Activated T-cell treated with anti-CD3 and anti-CD28 coated beads, Interleukin-2, amount 50 U/mL, for 72 hours (primary cell): ENCODE results near the gene POLR2M. TPM values are rescaled to one million over a fixed set of nuclear protein-coding genes. Genes with fewer than 3 reads are reported as not detected.

Experiments used
- ATAC-seq, 2 donors: fragments of 150-1000 bp; cut with Tn5 transposase; replicated peaks in 1 of 2; 2 replicates each; pipeline ENCODE4 v1.10.0; 2021; ENCODE audit warnings: moderate library complexity in 2 of 2, mild to moderate bottlenecking in 1 of 2
- DNase-seq, 2 donors: peaks; one replicate each; pipeline ENCODE4 v3.0.0; 2021 to 2022; ENCODE audit warnings: mixed read lengths in 1 of 2
- H3K27ac Mint-ChIP-seq: one replicate; pipeline ENCODE4 v1.8.0; 2022; ENCODE audit warnings: mild to moderate bottlenecking, moderate library complexity, mixed read lengths
- H3K27me3 Mint-ChIP-seq: one replicate; pipeline ENCODE4 v1.8.0; 2022; ENCODE audit warnings: low read depth, mixed read lengths
- H3K36me3 Mint-ChIP-seq, 2 donors: one replicate each; pipeline ENCODE4 v1.8.0; 2022; ENCODE audit warnings: mixed read lengths in 2 of 2, mild to moderate bottlenecking in 1 of 2; ENCODE audit not compliant: insufficient read depth in 2 of 2
- H3K4me1 Mint-ChIP-seq: one replicate; pipeline ENCODE4 v1.8.0; 2022; ENCODE audit warnings: low read depth, mixed read lengths
- H3K4me3 Mint-ChIP-seq, 2 donors: one replicate each; pipeline ENCODE4 v1.8.0; 2022; ENCODE audit warnings: mild to moderate bottlenecking in 2 of 2, mixed read lengths in 2 of 2, moderate library complexity in 2 of 2
- H3K9me3 Mint-ChIP-seq, 2 donors: one replicate each; pipeline ENCODE4 v1.8.0; 2022; ENCODE audit warnings: mixed read lengths in 2 of 2
- total RNA-seq, 2 donors: library from RNA; stranded (reverse); gene quantifications; one replicate each; pipeline ENCODE4 v1.2.3, GENCODE V29; 2022

Gene POLR2M
- total RNA-seq, 2 donors from 2014 or later = 67.1 to 87.9 TPM

DNA sequence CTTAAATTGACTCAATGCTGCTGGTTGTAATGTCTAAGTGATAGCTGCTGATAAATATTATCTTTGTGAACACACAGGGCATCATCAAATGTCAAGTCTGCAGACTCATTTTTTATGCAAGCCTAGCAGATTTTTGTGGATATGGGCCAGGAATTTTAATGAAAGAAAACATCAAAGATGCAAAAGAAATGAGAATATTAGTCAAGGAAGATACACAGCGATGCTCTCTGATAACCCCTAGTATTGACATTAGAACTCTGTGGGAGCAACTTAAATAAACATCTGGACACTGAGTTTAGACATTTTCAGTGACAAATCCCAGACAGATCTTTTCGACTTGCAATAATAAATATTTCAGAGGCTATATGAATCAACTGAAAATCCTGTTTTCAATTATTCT lies 28.3 kb downstream of the POLR2M start:
- no peak overlapping the region for H3K4me3 Mint-ChIP-seq
- ATAC-seq (no peak), DNase-seq (no peak)
- peaks cover 0 to 5% of the 10 kb centered on the region in 2 donors for H3K36me3 Mint-ChIP-seq
- H3K9me3 Mint-ChIP-seq = peaks cover 0 to 2% of the 10 kb centered on the region in 2 donors
- peaks cover 5% of the 10 kb centered on the region for H3K4me1 Mint-ChIP-seq
- H3K27me3 Mint-ChIP-seq = no peaks in the 10 kb centered on the region
- no peak overlapping the region for H3K27ac Mint-ChIP-seq

DNA sequence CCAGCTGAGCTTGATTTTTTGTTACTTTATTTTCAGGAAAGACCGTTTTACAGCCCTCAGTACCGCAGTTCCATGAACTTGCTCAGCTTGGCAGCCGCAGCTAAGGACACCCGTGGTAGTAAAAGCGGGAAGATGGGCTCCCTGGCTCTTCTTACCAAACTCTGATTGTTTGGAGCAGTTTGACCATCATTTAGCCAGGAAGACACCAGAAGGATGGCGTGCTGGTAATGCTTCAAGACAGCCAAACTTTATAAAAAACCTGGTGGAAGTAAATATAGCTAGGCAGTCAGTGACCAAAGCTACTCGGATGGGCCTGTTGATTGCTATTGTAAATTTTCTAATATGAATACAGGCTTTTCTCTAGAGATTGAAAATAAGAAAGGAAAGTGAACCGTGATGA lies 28.9 kb downstream of the POLR2M start:
- H3K4me3 Mint-ChIP-seq = no peak overlapping the region
- peaks cover 5% of the 10 kb centered on the region for H3K4me1 Mint-ChIP-seq
- no peak overlapping the region for H3K27ac Mint-ChIP-seq
- peaks cover 0 to 5% of the 10 kb centered on the region in 2 donors for H3K36me3 Mint-ChIP-seq
- ATAC-seq = no peak
- H3K27me3 Mint-ChIP-seq = no peaks in the 10 kb centered on the region
- no peak for DNase-seq
- H3K9me3 Mint-ChIP-seq = peaks cover 0 to 2% of the 10 kb centered on the region in 2 donors

DNA sequence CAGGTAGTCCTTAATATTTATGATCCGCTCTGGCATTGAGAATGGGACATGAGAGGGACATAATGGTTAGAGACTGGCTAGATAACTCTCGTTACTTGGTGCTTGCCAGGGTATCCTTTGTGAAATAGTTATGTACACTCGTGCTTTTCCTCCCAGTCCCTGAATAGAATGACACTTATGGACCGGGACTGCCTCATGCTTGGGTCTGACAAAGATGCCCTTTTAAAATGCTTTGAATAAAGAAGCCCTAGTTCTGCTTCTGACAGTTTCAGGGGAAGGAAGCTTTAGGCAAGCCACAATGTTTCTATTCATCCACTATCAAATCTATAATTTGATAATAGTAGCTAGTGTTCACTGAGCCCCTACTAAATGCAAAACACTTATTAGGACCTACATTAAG lies 29.4 kb downstream of the POLR2M start:
- ATAC-seq (no peak), DNase-seq (no peak)
- Mint-ChIP-seq H3K27me3 (no peaks in the 10 kb centered on the region), H3K9me3 (peaks cover 0 to 2% of the 10 kb centered on the region in 2 donors), H3K4me1 (peaks cover 5% of the 10 kb centered on the region), H3K4me3 (no peak overlapping the region), H3K36me3 (peaks cover 0 to 5% of the 10 kb centered on the region in 2 donors), H3K27ac (no peak overlapping the region)

DNA sequence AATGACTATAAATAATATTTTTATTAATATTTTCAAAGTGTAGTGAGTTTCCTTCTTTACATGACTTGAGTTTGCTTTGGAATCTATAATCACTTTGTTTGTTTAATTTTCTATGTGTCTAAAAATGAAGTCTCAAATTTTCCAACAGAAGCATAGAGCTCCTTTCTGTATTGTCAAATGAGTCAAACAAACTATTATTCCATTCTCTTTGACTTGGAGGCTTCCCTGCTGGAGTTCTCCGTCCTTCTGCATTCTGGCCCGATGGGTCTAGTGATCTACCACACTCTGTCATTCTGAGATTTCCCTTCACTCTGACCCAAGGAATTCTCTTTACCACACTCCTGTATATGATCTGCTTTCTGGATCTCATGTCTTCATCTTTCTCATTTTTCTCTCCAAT lies 30.1 kb downstream of the POLR2M start:
- Mint-ChIP-seq H3K27me3 (no peaks in the 10 kb centered on the region), H3K4me1 (peaks cover 5% of the 10 kb centered on the region)
- ATAC-seq = no peak

DNA sequence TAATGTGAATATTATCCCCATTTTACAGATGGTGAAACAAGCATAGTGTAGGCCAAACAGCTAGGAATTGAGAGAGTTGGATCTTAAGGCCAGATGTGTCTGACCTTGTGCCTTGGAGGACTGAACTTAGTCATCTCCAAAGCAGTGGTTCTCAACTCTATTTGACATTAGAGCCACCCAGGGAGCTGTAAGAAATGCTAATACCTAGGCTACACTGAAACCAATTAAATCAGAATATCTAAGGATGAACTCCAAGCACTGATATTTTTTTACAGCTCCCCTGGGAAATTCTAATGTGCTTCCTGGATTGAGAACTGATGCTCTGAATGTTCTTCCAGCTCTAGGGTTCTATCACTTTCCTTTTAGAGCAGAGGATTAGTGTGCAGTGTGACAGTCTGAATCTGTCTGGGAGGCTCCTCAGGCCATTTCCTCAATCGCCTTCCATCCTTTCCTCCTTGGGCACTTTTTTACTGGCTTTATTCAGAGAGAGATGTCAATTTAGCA lies 32.3 kb downstream of the POLR2M start:
- Mint-ChIP-seq H3K4me3 (no peak overlapping the region), H3K4me1 (peaks cover 5% of the 10 kb centered on the region), H3K9me3 (peaks cover 0 to 2% of the 10 kb centered on the region in 2 donors), H3K36me3 (peaks cover 0 to 5% of the 10 kb centered on the region in 2 donors), H3K27ac (no peak overlapping the region), H3K27me3 (no peaks in the 10 kb centered on the region)
- DNase-seq = no peak
- no peak for ATAC-seq

More for the DNA sequence above, 30.1 kb downstream of the POLR2M start:
- no peak overlapping the region for H3K27ac Mint-ChIP-seq
- H3K4me3 Mint-ChIP-seq = no peak overlapping the region
- no peak for DNase-seq
- peaks cover 0 to 5% of the 10 kb centered on the region in 2 donors for H3K36me3 Mint-ChIP-seq
- H3K9me3 Mint-ChIP-seq = peaks cover 0 to 2% of the 10 kb centered on the region in 2 donors

DNA sequence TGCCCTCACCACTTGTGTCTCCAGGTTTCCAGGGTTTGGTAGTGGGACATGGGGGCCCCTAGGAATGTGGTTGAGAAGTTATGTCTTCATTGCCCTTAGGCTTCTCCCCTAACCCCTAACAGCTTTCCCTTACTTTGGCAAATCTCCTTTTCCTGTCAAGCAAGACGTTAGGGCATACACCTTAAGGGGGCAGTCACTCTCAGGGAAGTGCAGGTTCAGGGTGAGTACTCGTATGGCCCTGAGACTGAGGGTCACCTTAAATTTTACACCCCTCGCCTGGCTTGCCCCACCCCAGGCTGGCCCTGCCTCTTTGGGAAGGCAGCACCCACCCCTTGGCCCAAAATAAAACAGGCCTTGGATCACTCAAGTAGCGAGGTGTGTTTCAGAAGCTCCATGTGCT lies 33.5 kb downstream of the POLR2M start:
- Mint-ChIP-seq H3K36me3 (peaks cover 0 to 5% of the 10 kb centered on the region in 2 donors), H3K4me1 (peaks cover 5% of the 10 kb centered on the region), H3K27ac (no peak overlapping the region), H3K9me3 (peaks cover 0 to 2% of the 10 kb centered on the region in 2 donors), H3K27me3 (no peaks in the 10 kb centered on the region), H3K4me3 (no peak overlapping the region)
- DNase-seq = no peak
- no peak for ATAC-seq

DNA sequence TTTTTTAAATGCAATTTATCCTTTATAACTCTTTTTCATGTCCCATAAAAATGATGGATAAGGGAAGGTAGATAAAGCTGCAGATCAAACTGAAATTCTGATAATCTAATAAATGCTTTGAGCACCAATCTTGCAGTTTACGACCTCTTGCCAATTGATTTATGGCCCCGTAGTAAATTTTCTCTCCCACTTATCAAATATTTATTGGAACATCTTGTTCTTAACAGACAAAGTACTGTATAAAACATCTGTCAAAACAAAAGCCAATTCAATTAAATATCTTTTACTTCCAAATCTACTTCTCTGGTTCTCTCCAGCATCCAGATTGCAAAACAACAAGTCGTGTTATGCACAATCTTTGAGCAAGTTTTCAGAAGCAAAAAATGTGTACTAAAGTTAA lies 34.6 kb downstream of the POLR2M start:
- Mint-ChIP-seq H3K27ac (no peak overlapping the region), H3K27me3 (no peaks in the 10 kb centered on the region), H3K9me3 (peaks cover 0 to 2% of the 10 kb centered on the region in 2 donors), H3K36me3 (peaks cover 0 to 5% of the 10 kb centered on the region in 2 donors), H3K4me3 (no peak overlapping the region), H3K4me1 (peaks cover 5% of the 10 kb centered on the region)
- ATAC-seq (no peak), DNase-seq (no peak)

DNA sequence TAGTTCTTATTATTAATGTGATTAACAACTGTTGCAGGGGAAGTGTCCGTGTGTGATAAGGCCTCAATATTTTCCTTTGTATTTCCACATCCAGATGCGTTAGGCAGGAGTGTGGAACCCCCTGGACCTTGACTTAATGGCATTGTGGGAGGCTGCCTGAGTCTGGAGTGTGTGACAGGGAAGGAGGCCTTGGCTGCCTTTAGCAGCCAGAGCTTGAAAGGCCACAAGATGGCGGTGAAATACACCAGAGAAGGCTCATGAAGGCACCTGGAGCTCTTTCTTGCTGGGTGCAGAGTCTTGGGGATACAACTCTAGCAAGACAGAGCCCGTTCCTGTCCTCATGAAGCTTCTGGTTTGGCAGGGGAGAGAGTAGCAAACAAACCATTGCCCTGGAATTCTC lies 36.9 kb downstream of the POLR2M start:
- Mint-ChIP-seq H3K27me3 (no peaks in the 10 kb centered on the region), H3K4me1 (no peaks in the 10 kb centered on the region), H3K27ac (no peak overlapping the region), H3K9me3 (no peaks in the 10 kb centered on the region), H3K36me3 (no peaks in the 10 kb centered on the region), H3K4me3 (no peak overlapping the region)
- DNase-seq (no peak), ATAC-seq (no peak)

DNA sequence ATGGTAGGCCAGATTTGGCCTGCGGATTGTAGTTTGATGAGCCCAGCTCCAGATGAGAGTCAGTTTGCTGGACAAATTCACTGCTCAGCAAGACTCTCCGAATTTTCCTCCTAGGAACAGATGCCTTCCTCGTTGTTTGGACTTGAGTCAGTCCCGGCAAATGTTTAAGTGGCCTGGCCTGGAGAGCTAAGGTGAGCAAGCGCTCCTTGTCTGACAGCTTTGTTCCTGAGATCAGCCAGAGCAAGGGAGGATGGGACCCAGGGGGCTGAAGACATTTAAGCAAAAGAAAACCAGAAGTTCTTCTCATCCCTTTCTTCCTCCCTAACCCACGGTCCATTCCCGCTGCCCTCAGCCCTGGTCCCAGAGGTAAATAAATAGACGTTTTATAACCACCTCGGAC lies 40.3 kb downstream of the POLR2M start:
- H3K9me3 Mint-ChIP-seq = no peaks in the 10 kb centered on the region
- ATAC-seq (no peak), DNase-seq (no peak)
- H3K27ac Mint-ChIP-seq = no peak overlapping the region
- peak overlapping the region in 1 of 2 donors; percentile 53 for H3K4me3 Mint-ChIP-seq
- no peaks in the 10 kb centered on the region for H3K4me1 Mint-ChIP-seq
- no peaks in the 10 kb centered on the region for H3K36me3 Mint-ChIP-seq
- no peaks in the 10 kb centered on the region for H3K27me3 Mint-ChIP-seq

DNA sequence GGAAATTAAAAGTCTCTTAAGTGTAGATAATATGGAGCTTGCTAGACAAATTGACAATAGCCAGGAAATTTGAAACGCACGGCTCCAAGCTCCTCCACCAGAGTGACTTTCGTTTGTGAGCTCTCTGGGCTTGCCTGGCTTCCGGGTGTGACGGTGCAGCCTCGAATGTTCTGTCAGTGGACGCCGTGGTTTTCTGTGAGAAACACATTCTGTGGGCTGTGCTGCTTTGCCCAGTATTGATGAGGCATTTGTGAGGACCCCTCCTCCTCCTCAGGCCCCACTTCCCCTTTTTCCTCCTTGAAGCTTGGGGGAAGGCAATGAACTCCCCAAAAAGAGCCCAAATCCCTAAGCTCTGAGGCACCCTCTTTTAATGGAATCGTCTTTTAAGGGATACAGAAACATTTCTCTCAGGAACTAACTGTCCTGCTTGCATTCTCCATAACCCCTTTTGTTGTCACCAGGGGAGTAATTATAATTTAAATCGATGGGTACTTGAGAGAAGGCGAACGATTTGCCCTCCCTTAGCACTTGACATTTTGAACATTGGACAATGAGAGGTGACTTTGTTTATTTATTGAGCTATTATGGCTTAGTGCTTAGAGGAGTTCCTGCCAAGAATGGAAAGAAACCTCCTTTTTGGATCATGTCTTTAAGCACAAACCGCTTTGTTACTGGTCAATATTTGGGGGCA lies 40.8 kb downstream of the POLR2M start:
- no peaks in the 10 kb centered on the region for H3K4me1 Mint-ChIP-seq
- no peak overlapping the region for H3K27ac Mint-ChIP-seq
- H3K9me3 Mint-ChIP-seq = no peaks in the 10 kb centered on the region
- ATAC-seq (peak in 1 of 2 donors; percentile 51), DNase-seq (peak; percentile 7 to 14)
- H3K36me3 Mint-ChIP-seq = no peaks in the 10 kb centered on the region
- H3K27me3 Mint-ChIP-seq = no peaks in the 10 kb centered on the region
- H3K4me3 Mint-ChIP-seq = peak overlapping the region in 1 of 2 donors; percentile 53

DNA sequence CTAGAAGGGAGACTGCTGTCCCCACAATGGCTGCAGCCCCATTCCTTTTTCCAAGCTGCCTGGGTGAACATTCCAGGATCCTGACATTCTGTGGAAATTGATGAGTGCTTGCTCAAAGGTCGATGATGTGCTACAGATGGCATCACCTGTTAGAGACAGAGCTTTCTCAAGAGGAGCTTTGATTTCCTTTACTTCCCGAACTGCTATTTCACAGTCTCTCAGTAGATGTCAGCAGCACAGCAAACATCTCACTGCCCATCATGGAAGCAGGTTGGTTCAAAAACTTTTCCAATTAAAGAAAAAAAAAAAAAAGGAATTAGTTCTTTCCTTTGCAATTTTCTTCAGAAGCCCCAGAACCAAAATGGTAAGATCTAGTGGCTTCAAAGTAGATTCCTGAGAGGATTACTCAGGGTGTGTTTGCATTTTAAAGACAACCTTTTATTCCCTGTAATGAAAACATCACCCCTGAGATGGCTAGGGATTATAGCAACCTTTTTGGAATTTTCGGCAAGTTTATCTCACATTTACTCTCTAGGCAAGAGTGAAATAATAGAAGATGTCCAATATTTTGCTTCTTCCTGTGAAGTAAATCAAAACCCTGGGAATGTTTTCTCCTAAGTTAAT lies 44.8 kb downstream of the POLR2M start:
- no peak overlapping the region for H3K27ac Mint-ChIP-seq
- no peaks in the 10 kb centered on the region for H3K36me3 Mint-ChIP-seq
- H3K4me1 Mint-ChIP-seq = no peaks in the 10 kb centered on the region
- ATAC-seq (no peak), DNase-seq (no peak)
- H3K27me3 Mint-ChIP-seq = no peaks in the 10 kb centered on the region
- H3K4me3 Mint-ChIP-seq = no peak overlapping the region
- H3K9me3 Mint-ChIP-seq = no peaks in the 10 kb centered on the region

DNA sequence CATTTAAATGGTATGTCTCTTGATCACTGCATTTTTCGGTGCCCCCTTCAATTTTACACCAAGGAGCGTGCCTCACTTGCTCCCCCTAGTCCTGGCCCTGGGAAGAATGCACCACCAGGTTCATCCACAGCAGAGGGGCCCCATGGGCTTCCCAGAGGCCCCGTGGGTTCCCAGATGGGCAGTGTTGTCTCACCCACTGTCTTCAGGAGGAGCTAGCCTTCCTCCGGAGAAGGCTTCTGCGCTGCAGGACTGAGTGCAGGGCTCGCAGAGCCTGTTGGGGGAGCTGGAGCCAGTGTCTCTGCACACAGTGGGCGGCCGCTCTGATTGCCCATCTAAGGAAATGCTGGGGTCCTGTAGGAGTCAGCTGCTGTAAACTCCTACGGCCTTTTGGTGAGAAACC lies 45.9 kb downstream of the POLR2M start:
- H3K27me3 Mint-ChIP-seq = no peaks in the 10 kb centered on the region
- no peak overlapping the region for H3K4me3 Mint-ChIP-seq
- DNase-seq (no peak), ATAC-seq (no peak)
- H3K36me3 Mint-ChIP-seq = no peaks in the 10 kb centered on the region
- no peak overlapping the region for H3K27ac Mint-ChIP-seq
- no peaks in the 10 kb centered on the region for H3K4me1 Mint-ChIP-seq
- no peaks in the 10 kb centered on the region for H3K9me3 Mint-ChIP-seq

DNA sequence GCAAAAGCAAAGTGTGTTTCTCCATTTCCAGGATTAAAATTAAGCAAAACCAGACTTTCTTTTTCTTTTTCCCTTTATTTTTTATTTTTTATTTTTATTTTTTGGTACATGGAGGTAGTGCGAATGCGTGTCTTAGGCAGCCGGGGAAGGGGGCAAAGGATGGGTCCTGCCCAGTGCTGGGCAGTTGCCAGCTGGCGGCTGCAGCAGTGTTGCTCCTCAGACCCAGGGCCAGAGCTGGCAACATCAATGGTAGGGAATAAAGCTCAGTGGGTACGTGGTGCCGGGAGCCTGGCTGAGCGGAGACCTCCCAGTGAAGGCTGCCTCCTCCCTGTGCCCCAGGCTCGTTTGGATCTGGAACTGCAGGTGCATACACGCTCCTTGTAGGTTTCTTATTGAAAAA lies 46.3 kb downstream of the POLR2M start:
- Mint-ChIP-seq H3K9me3 (no peaks in the 10 kb centered on the region), H3K4me1 (no peaks in the 10 kb centered on the region), H3K36me3 (no peaks in the 10 kb centered on the region), H3K27ac (no peak overlapping the region), H3K4me3 (no peak overlapping the region), H3K27me3 (no peaks in the 10 kb centered on the region)
- DNase-seq = no peak
- no peak for ATAC-seq
